ENCODE data around the gene TUT4.

TUT4 gene

GRCh38 chr1:52460694-52461093 is 92.2 kb downstream of the TUT4 start:
- DNase-seq, result no peak

GRCh38 chr1:52455686-52456085 is 97.2 kb downstream of the TUT4 start:
- no peak for DNase-seq

- no peak for DNase-seq
Measured at GRCh38 chr1:52454779-52455178, 98.1 kb downstream of the TUT4 start.

- DNase-seq, result no peak
Measured at GRCh38 chr1:52454127-52454526, 98.8 kb downstream of the TUT4 start.

GRCh38 chr1:52444463-52444862 is 108.4 kb downstream of the TUT4 start:
- no peak for DNase-seq

GRCh38 chr1:52439976-52440375 is 112.9 kb downstream of the TUT4 start:
- no peak for DNase-seq

- no peak for DNase-seq
Measured at GRCh38 chr1:52436817-52437216, 116.1 kb downstream of the TUT4 start.

GRCh38 chr1:52435650-52436049 is 117.2 kb downstream of the TUT4 start:
- no peak for DNase-seq

- DNase-seq, result no peak
Measured at GRCh38 chr1:52435211-52435610, 117.7 kb downstream of the TUT4 start.

- no peak for DNase-seq
Measured at GRCh38 chr1:52432807-52433206, 120.1 kb downstream of the TUT4 start.

- DNase-seq, result no peak
Measured at GRCh38 chr1:52427152-52427551, 125.7 kb downstream of the TUT4 start.

GRCh38 chr1:52426371-52426770 is 126.5 kb downstream of the TUT4 start:
- no peak for DNase-seq

GRCh38 chr1:52424813-52425212 is 128.1 kb downstream of the TUT4 start:
- no peak for DNase-seq

- DNase-seq, result no peak
Measured at GRCh38 chr1:52424231-52424636, 128.7 kb downstream of the TUT4 start.

- DNase-seq, result peak; percentile 54
Measured at GRCh38 chr1:52423771-52424170, 129.1 kb downstream of the TUT4 start.

- DNase-seq, result no peak
Measured at GRCh38 chr1:52423055-52423454, 129.8 kb downstream of the TUT4 start.

GRCh38 chr1:52420713-52421112 is 132.2 kb downstream of the TUT4 start:
- no peak for DNase-seq

GRCh38 chr1:52416811-52417210 is 136.1 kb downstream of the TUT4 start:
- DNase-seq, result no peak

GRCh38 chr1:52414942-52415341 is 137.9 kb downstream of the TUT4 start:
- DNase-seq, result no peak

- DNase-seq, result no peak
Measured at GRCh38 chr1:52413410-52413989, 139.4 kb downstream of the TUT4 start.

- no peak for DNase-seq
Measured at GRCh38 chr1:52404975-52405338, 147.9 kb downstream of the TUT4 start.

- peak; percentile 98 for DNase-seq
Measured at GRCh38 chr1:52404116-52404974, 148.5 kb downstream of the TUT4 start, which contains the start of the genes ORC1 and PRPF38A. Gene ORC1 (minus strand): TSS chr1:52404423. CDS start chr1:52402223, 2,200 bp downstream. Gene PRPF38A (plus strand): TSS chr1:52404602. CDS start chr1:52404750, 148 bp downstream.

GRCh38 chr1:52403566-52404115 is 149.3 kb downstream of the TUT4 start:
- peak; percentile 35 for DNase-seq

GRCh38 chr1:52402860-52403240 is 150.0 kb downstream of the TUT4 start:
- DNase-seq, result no peak
